ENCODE measurements around the gene WNT6.

GRCh38 chr2:218859988-218860831 lies 605 bp downstream of the WNT6 start:
- no peak for TF ChIP-seq CTCF (conservative IDR thresholded peaks at IDR 0.05; ENCODE audit: low read length)
- TF ChIP-seq EZH2phosphoT487 (IDR thresholded peaks at IDR 0.05; ENCODE audit: borderline replicate concordance), result no peak

Measured in Loucy (cell line).